Endometrium (tissue), 2 donors: ENCODE measurements around the gene DNAJB8.

Source experiments
- FAIRE-seq: peaks from 2 replicates; lab custom pipeline; 2012; peaks lifted over from hg19 to GRCh38; lab: Jason Lieb, UNC
- donor health status: control.
- donor health status: control.

DNAJB8 gene

DNA sequence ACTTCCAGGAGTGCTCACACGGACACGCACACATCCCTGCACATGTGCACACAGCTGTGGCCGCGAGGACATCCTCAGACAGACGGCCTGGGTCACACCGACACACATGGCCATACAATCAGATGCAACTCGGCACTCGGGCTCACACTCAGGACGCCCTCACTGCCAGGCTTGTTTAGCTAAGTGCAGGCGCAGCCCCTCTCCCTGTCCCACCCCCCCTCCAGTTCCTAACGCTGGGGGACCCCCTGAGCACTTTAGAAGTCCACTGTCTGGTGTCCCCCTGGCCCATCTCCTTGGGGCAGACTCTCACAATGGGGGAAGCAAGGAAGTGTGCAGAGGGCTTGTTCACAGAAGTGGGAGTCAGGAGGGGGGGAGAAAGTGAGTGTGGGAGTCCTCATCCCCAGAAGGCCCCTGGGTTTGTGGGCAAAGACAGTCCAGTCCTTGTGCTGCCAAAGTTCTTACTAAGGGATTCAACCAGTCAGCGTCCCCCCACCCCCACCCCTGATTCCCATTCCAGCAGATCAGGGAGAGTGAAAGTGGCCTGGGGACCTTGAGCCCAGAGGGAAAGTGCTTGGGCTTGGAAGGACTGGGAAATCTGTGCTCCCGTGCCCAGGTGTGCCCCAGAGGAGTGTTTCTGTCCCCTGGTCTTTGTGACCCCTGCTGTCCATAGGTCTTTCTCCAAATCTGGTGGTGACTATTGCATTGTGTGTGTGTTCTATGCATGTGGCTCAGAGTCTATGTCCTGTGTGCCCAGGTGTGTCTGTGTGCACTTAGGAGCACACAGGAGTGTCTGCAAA is 27.1 kb upstream of the DNAJB8 start:
- no peak for FAIRE-seq

DNA sequence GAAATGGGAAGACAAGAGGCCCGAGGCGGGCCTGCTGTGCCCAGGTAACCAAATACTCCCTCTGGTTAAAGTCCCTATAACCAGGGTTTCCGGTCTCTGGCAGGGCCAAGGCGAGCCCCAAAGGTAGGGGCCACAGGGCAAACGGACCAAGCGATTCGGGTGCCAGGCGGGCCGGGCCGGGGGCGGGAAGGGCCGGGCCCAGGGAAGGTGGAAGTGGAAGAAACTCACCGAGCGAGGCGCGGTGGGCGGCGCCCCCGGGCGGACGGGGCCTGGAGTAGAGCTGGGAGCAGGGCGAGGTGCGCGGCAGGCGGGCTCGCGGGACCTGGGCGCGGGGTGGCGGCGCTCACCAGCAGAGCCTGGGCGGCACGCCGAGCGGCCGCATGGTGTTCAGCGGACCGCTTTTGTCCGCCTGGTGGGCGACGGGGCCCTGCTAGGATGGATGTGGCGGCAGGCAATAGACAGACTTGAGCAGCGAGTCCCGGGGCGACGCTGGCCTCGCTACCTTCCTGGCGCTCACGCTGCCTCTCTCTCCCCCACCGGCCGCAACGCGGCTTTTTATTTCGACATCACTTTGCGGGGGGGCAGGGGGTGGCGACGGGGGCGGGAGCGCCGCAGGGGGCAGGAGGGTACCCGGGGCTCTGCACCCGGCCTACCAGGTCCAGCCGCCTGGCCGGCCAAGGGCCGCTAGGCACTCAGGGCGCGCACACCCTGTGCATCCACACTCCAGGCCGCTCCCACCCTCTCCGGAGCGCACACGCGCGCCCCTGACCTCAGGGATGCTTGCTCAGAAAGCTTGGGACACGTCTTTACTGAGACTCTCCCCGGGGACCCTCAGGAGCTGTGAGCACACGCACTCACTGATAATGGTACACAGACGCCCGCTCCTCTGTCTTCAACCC is 26.2 kb upstream of the DNAJB8 start, which contains the start of gene GATA2:
Gene GATA2 (minus strand): TSS at position 531 of the 899 bp plus-strand sequence. CDS start 6,170 bp downstream, outside the sequence.
- no peak for FAIRE-seq

DNA sequence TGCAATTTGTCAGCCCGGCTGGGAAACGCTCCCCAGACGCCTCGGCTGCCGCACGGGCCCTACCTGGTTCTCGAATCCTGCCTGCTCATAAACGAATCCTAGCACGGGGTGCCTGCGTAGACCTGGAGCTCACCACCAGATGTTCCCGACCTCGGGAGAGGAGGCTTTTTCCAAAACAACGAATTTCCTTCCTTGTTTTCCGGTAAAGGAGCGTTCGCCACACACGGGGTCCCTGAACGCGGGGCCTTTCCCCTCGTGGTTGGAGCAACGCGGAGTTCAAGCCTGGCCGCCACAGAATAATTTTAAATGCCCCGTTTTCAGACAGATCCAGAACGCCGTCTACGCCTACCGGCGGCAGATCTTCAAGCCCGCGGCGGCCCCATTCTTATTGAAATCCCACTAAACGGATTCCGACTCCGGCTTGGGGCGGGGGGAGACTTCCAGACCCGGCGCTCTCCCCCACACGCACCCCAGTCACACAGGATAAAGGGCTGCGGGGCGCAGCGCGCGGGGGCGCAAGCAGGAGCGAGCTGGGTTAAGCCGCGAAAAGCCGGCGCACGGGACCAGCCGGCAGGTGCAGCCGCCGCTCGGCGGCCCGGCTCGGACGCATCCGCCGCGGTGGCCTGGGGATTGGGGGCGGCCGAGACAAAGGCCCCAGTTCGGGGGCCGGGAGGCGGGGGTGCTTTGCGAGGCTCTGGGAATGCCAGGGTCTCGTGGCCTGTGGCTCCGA is 25.4 kb upstream of the DNAJB8 start:
- FAIRE-seq: no peak

- no peak for FAIRE-seq
Measured at GRCh38 chr3:128491691-128491940, 24.9 kb upstream of the DNAJB8 start.

- no peak for FAIRE-seq
Measured at GRCh38 chr3:128490915-128491690, 24.4 kb upstream of the DNAJB8 start.

GRCh38 chr3:128490650-128490914 is 23.9 kb upstream of the DNAJB8 start:
- FAIRE-seq: no peak

DNA sequence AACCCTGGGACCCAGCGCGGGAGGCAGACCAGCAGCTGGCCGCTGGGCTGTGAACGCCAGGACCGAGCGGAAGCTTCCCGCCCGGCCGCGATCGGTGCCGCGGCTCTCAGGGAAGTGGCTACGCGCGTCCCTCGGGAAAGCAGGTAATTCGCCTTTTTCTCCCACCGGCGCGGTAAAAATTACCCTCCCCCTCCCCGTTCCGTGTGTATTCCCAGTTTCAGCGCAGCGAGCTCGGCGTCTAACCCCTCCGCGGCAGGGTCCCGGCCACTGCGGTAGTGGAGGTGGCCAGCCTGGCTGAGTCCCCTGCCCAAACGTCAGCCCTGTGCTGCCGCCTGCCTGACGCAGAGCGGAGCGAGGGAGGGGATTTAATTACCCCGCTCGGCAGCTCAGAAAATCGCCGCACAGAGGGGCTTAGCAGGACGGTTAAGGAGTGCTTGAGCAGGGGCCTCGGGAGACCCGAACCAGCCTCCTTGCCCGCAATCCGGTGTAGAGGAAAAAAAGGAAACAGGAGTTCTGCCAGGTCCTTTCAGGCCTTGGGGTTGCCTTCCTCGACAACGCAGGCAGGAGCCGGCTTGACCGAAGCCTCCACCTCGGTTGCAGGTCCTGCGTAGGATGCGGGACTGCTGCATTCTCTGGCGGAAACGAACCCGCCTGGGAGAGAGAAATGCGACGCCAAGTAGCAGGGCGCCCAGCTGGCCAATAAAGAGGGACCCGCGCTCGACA is 23.4 kb upstream of the DNAJB8 start:
- no peak for FAIRE-seq

- no peak for FAIRE-seq
Measured at GRCh38 chr3:128489674-128489926, 22.9 kb upstream of the DNAJB8 start.

DNA sequence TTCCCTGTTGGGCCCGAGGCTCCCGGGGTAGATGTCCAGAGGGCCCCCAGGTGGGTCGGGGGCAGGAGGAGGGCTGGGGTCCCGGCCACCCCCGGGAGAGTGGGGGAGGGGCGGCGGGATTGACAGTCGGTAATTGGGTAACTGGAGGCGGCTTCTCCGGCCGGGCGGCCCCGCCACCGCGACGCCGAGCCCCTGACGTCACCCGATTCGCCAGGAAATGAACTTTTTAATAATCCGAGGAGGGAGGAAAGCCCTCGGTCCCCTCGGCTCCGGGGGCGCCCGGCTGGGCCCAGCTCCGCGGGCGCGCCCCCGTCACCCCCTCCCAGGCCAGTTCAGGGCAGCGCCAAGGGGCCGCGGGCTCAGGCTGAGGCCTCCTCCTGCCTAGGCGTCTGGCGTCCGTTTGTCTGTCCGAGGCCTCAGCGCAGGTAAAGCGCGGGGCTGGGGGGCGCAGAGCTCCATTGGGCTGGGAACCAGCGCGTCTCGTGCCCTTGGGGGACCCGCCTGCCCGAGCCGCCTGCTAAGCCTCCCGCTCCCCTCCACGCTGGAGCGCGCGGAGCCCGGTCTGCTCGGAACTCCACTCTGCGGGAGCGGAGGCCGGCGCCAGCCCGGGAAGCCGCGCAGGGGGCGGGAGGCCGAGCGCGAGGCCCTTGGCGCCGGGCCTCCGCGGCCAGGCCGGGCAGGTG is 22.4 kb upstream of the DNAJB8 start:
- FAIRE-seq: no peak

DNA sequence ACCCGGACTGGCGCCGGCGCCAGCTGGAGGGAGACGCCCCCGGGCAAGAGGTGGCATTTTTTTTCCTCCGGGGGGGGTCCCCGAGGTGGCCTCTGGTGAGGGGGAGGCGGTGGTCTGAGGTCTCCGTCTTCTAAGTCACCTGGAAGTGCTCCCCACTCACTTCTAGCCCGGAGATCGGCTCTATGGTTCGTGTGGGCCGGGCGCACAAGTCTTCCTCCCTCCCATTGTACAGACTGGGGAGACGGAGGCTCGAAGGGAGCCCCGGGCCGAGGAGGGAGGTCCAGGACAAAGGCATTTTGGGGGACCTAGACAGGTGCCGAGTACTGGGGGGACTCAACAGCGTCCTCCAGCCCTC is 21.9 kb upstream of the DNAJB8 start:
- FAIRE-seq: no peak

- no peak for FAIRE-seq
Measured at GRCh38 chr3:128487813-128488635, 21.3 kb upstream of the DNAJB8 start.

GRCh38 chr3:128487538-128487812 is 20.8 kb upstream of the DNAJB8 start:
- no peak for FAIRE-seq

GRCh38 chr3:128486681-128487537 is 20.2 kb upstream of the DNAJB8 start:
- FAIRE-seq: no peak

DNA sequence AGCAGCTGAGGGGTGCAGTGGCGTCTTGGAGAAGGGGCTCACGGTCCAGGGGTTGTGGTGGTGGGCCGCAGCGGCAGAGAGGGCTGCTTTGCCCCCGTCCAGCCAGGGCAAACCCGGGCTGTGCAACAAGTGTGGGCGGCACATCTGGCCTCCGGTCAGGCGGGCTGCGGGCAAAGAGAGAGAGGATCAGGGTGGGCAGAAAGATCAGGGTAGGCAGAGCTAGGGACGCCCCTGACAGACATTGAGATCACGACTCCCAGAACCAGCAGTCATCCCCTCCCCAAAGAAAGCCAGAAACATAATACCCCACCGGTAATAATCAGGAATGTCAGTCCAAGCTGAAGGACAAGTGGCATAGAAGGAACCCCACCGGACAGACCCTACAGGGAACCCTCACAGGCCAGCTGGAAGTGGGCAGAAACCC is 19.5 kb upstream of the DNAJB8 start:
- no peak for FAIRE-seq

- no peak for FAIRE-seq
Measured at GRCh38 chr3:128485282-128486204, 18.9 kb upstream of the DNAJB8 start.

DNA sequence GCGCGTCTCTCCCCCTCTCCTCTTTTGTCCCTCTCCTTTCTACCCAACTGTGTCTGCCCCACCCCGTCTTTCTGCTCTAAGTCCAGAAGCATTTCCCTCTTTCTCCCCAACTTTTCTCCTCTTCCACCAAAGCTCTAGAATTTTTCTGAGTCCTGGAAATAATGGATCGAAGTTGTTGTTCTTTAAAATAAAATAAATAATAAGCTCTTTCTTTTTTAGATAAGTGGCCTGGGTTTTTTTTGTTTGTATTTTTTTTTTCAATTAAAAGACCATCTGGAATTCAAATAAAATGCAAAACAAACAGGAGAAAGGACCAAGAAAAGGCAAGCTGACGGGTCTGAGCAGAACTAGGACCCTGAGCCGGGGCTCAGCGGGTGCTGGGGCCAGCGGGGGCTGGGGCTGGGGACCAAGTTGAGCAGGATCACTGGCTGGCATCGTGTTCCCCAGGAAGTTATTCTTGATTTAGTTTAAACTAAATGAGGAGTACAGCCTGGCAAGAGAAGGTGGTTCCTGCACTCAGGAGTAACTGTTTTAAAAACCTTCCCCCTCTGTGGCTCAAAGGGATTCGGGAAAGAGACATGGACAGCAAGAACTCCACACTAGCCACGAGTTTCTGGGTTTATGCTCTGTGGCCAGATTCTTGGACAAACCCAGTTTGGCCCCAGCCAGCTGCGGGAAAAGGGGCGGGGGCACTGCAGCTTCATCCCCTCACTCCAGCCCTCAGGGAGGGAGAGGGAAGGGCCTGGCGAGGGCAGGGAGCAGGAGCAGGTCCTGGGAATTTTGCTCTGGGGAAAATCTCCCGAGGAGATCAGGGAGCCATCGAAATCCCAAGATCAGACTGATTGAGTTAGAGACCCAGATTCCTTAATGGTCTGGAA is 18.0 kb upstream of the DNAJB8 start:
- no peak for FAIRE-seq

- FAIRE-seq: no peak
Measured at GRCh38 chr3:128483657-128484403, 17.1 kb upstream of the DNAJB8 start.
